ENCODE results near the gene TP53TG3D. TPM values are rescaled to one million over a fixed set of nuclear protein-coding genes. Genes with fewer than 3 reads are reported as not detected.
"Not testable (repeated sequence)": the region's sequence is repeated elsewhere in the genome, so short reads cannot be mapped to it uniquely, and the experiment has no call there.

TP53TG3D gene
- total RNA-seq, 1 experiment from 2014 or later = not detected

DNA sequence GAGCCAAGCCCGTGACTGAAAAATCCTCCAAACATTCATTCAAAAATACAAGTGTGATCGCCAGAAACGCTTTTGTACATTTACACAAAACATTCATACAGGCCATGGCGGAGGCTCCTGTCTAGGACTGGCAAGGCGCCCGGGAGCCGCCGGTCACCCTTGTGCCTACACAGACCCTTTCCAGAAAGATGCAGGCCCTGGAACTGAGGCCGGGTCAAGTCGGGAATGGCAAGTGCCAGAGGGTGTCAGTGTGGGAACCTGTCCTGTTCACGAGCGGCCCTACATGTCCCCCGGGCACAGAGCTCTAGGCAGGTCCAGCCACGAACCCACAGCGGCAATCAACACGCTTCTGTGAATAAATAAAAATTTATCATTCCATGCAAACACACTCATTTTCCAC, 36.1 kb downstream of the TP53TG3D start:
- intact Hi-C loops (cut with micrococcal nuclease; ENCODE audit: unreplicated experiment); H3K4me1 Mint-ChIP-seq (ENCODE audit: low read depth, unreplicated experiment); DNase-seq; H3K27ac Mint-ChIP-seq (ENCODE audit: unreplicated experiment); CTCF ChIA-PET; H3K27me3 Mint-ChIP-seq (ENCODE audit: unreplicated experiment); H3K4me3 Mint-ChIP-seq (ENCODE audit: low read depth, unreplicated experiment); BruUV-seq (replicated peaks); H3K36me3 Mint-ChIP-seq (ENCODE audit: insufficient read depth, unreplicated experiment); H3K9me3 Mint-ChIP-seq (ENCODE audit: low read depth, unreplicated experiment): not testable (repeated sequence)

GRCh38 chr16:32302776-32303175, 49.7 kb downstream of the TP53TG3D start:
- CTCF ChIA-PET; DNase-seq; H3K27ac Mint-ChIP-seq (ENCODE audit: unreplicated experiment); BruUV-seq (replicated peaks); H3K36me3 Mint-ChIP-seq (ENCODE audit: insufficient read depth, unreplicated experiment); H3K9me3 Mint-ChIP-seq (ENCODE audit: low read depth, unreplicated experiment); H3K4me3 Mint-ChIP-seq (ENCODE audit: low read depth, unreplicated experiment); H3K4me1 Mint-ChIP-seq (ENCODE audit: low read depth, unreplicated experiment); H3K27me3 Mint-ChIP-seq (ENCODE audit: unreplicated experiment); intact Hi-C loops (cut with micrococcal nuclease; ENCODE audit: unreplicated experiment): not testable (repeated sequence)
